A549 (cell line): ENCODE data around the gene EGFL7.

Source experiments
- CTCF ChIP-seq: fragments of >200 bp; sonication (Bioruptor Twin); formaldehyde crosslinking; IDR thresholded peaks from 3 replicates; pipeline ENCODE4 v1.5.1; 2016
- EP300 ChIP-seq, 2 experiments: fragments of >200 bp; sonication (Bioruptor Twin); formaldehyde crosslinking; IDR thresholded peaks; 2 replicates in 1 of 2; 3 replicates in 1 of 2; pipeline ENCODE4 v1.6.1; 2016 to 2017

- TF ChIP-seq CTCF: no peak
- no peak for TF ChIP-seq EP300 (IDR thresholded peaks at IDR 0.05)
These were observed 58.8 kb downstream of the EGFL7 start for GRCh38 chr9:136721339-136722092.
